NCI-H1417 (cell line): ENCODE data around the gene CORIN.
A peak's percentile ranks its signal among the peaks of the same experiment; 100 is the strongest.

Experiments used
- DNase-seq, 3 experiments: peaks; one replicate each; lab custom pipeline; 2025; lab: John Stamatoyannopoulos, UW

Gene CORIN

GRCh38 chr4:47831026-47831679 is 6.7 kb downstream of the CORIN start:
- DNase-seq = peak; percentile 21 to 63 (median 25)

- DNase-seq = peak in 1 of 3 experiments; percentile 58
These were observed 7.4 kb downstream of the CORIN start for GRCh38 chr4:47830265-47831025.

- no peak for DNase-seq
These were observed 8.4 kb downstream of the CORIN start for GRCh38 chr4:47829438-47829837.

- no peak for DNase-seq
These were observed 10.4 kb downstream of the CORIN start for GRCh38 chr4:47827343-47828047.

- peak; percentile 43 to 80 (median 50) for DNase-seq
These were observed 13.0 kb downstream of the CORIN start for GRCh38 chr4:47824840-47825239.

GRCh38 chr4:47819178-47819577 is 18.7 kb downstream of the CORIN start:
- no peak for DNase-seq

GRCh38 chr4:47817275-47817674 is 20.6 kb downstream of the CORIN start:
- DNase-seq = no peak

GRCh38 chr4:47816748-47817147 is 21.1 kb downstream of the CORIN start:
- no peak for DNase-seq

GRCh38 chr4:47814618-47815295 is 23.1 kb downstream of the CORIN start:
- no peak for DNase-seq

- DNase-seq = no peak
These were observed 28.1 kb downstream of the CORIN start for GRCh38 chr4:47809654-47810203.

- DNase-seq = no peak
These were observed 33.3 kb downstream of the CORIN start for GRCh38 chr4:47804598-47804997.

- DNase-seq = no peak
These were observed 36.3 kb downstream of the CORIN start for GRCh38 chr4:47801481-47802002.

GRCh38 chr4:47798165-47798564 is 39.7 kb downstream of the CORIN start:
- no peak for DNase-seq

- no peak for DNase-seq
These were observed 45.9 kb downstream of the CORIN start for GRCh38 chr4:47791965-47792364.

GRCh38 chr4:47790105-47790504 is 47.8 kb downstream of the CORIN start:
- no peak for DNase-seq

GRCh38 chr4:47788126-47788525 is 49.7 kb downstream of the CORIN start:
- DNase-seq = no peak

GRCh38 chr4:47786958-47787370 is 50.9 kb downstream of the CORIN start:
- DNase-seq = no peak

- DNase-seq = no peak
These were observed 52.7 kb downstream of the CORIN start for GRCh38 chr4:47785153-47785552.

- no peak for DNase-seq
These were observed 53.6 kb downstream of the CORIN start for GRCh38 chr4:47784222-47784621.

GRCh38 chr4:47776353-47776752 is 61.5 kb downstream of the CORIN start:
- DNase-seq = no peak

- no peak for DNase-seq
These were observed 63.8 kb downstream of the CORIN start for GRCh38 chr4:47774079-47774478.

- no peak for DNase-seq
These were observed 66.8 kb downstream of the CORIN start for GRCh38 chr4:47771020-47771419.
